Femur (tissue), 1 donor: ENCODE measurements around the gene RAPGEF1.

Source experiments
- DNase-seq: peaks from one replicate; pipeline ENCODE4 v3.0.0-alpha.2; 2017

Gene RAPGEF1

DNA sequence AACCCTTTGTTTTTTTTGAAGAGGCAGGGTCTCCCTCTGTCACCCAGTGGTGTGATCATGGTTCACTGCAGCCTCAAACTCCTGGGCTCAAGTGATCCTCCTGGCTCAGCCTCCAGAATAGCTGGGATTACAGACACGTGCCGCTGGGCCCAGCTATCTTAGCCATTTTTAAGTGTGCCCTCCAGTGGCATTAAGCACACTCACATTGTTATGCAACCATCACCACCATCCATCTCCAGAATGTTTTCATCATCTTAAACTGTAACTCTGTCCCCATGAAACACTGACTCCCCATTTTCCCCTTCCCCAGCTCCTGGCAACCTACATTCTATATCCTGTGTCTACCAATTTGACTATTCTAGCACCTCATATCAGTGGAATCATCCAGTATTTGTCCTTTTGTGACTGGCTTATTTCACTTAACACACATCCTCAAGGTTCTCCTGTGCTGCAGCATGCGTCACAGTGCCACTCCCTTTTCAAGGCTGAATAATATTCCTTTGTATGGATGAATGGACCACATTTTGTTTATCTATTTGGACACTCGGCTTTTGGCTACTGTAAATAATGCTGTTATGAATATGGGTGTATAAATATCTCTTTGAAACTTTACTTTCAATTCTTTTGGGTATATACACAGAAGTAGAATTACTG, 12.5 kb upstream of the RAPGEF1 start:
- DNase-seq: no peak

DNA sequence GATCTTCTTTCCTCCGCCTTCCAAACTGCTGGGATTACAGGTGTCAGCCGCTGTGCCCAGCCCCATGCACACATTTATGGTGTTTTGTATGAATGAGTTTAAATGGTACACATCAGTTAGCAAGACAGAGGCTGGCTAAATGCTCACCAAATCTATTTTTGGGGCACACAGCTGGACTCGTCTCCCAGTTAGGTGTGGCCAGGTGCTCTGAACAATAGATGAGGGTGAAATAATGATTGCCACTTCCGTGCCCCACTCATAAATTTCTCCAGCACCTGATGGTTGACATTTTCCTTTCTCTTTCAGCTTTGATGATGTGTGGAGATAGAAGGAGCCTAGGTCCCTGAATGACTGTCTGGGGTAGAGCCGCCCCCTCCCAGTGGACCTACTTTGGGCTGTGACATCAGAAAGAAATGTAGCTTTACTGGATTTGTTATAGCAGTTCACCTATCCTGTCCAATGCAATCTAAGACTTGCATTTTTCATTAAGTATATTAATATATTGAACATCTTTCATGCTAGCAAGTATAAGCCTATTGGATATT, 8.6 kb upstream of the RAPGEF1 start:
- no peak for DNase-seq

DNA sequence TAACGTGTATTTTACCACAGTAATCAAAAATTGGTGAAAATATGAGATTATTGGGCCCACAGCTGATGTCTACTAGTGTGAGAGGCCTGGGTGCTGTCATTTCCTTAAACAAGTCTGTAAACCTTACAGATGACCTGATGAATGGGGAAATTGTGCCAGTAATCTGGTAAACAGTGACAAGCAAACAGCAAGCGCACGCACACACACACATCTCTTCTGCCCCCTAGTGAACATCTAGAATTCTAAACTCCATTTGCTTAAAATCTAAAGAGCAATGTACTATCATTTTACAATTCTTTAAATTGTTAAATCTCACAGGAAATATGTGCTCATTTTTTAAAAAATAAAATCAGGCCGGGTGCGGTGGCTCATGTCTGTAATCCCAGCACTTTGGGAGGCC, 7.5 kb upstream of the RAPGEF1 start:
- no peak for DNase-seq

DNA sequence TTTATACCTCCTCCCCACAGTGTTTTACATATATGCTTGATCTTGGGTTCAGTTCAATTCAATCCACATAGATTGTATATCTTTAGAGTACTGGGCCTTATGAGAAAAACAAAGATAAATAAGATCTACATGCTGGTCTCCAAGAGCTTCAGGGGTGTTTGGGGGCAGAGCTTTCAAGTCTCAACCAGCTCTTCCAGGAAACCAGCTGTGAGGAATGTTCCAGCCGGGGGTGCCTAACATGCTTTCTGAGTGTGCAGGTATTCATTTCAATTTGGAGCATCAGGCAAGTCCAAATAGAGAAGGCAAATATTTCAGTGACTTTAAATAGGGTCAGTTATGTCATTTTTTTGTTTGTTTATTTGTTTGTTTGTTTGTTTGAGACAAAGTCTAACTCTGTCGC, 5.7 kb upstream of the RAPGEF1 start:
- no peak for DNase-seq

DNA sequence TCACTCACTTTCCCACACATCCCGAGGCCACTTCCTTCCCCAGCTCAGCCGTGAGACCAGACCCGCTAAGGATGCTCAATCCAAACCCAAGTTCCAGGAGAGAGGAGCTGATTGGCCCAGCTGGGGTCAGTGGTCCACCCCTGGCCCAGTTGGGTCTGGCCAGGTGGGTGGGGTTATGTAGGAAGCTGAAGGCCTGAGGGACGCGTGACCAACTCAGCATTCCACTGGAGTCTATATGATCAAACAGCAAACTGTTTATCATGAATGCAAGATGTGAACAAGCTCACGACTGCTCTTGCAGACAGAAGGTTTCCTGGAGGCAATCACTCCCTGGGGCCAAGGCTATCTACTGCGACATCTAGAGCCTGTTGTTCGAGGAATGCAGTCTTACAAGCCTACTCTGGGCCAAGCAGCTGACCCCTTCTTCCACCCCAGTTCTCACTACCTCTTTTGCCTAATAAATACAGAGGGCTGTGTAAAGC, 4.9 kb upstream of the RAPGEF1 start:
- DNase-seq: no peak

DNA sequence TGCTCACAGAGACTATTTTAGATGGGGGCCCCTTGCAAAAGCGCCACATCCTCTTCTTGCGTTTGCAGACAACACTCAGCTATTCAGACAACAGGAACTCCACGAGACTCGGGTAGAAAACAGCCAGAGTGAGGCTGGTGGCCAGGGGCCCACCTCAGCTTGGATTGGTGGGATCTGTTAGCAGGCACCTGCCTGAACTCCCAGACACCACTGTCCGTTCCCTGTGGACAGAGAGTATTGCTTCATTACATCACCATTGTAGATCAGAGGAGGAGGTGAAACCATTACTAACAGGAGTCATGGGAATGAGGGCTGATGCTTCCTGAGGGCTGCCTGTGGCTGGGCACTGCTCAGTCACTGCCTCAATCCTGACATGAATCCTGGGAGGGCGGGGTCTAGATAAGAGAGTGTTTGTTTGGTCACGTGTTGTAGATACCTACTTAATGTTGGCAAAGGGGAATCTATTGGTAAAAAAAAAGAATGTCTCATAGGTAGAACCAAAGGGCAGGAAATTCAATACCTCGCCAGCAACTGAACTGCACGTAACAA, 4.4 kb upstream of the RAPGEF1 start:
- no peak for DNase-seq

DNA sequence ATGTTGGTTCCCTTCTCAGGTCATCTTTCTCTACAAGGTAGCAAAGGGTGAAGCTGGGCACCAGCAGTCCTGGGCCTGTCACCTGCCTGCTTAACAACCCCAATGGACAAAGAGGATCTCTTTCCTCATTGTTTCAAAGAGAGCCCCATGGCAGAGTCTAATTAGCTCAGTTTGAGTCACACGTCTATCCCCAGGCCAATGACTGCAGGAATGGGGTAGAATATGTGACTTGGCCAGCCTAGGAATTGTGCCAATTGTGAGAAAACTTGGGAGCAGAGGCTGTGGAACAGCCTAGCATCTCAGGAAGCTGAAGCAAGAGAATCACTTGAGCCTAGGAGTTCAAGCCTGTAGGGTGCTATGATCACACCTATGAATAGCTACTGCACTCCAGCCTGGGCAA, 3.6 kb upstream of the RAPGEF1 start:
- DNase-seq: no peak

DNA sequence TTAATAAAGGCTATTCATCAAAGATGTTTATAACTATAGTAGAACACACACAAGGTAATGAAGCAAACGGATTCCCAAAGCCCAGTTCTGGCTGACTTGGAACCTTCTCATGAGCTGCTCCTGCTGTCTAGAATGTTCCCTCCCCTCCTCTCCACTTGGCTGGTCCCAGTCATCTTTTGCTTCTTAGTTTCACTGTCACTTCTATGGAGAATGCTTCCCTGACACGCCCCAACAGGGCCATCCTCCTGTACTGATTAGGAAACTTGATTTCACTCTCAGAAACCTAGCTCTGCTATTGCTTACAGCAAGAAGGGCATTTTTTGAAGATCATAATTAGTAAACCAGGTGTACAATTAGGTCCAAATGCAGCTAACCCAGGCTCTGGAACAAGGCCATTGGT, 3.2 kb upstream of the RAPGEF1 start:
- DNase-seq: no peak

DNA sequence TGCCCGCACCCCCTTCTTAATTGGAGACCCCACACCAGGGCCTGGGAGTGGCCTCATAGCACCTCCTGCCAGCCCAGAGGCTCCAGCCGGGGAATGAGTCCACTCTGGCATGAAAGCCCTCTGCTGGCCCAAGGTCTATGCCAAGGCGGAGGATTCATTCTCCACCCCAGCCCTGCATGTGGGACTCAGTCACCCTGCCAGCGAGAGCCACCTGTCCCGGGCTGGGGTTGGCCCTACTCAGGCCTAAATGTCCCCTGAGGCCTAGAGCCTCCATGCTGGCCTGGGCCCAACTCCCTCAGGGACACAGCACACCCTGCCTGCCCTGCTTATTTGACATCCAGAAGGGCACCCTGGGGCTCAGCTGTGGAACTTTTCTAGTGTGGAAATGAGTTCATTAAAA, 1.0 kb upstream of the RAPGEF1 start:
- no peak for DNase-seq

DNA sequence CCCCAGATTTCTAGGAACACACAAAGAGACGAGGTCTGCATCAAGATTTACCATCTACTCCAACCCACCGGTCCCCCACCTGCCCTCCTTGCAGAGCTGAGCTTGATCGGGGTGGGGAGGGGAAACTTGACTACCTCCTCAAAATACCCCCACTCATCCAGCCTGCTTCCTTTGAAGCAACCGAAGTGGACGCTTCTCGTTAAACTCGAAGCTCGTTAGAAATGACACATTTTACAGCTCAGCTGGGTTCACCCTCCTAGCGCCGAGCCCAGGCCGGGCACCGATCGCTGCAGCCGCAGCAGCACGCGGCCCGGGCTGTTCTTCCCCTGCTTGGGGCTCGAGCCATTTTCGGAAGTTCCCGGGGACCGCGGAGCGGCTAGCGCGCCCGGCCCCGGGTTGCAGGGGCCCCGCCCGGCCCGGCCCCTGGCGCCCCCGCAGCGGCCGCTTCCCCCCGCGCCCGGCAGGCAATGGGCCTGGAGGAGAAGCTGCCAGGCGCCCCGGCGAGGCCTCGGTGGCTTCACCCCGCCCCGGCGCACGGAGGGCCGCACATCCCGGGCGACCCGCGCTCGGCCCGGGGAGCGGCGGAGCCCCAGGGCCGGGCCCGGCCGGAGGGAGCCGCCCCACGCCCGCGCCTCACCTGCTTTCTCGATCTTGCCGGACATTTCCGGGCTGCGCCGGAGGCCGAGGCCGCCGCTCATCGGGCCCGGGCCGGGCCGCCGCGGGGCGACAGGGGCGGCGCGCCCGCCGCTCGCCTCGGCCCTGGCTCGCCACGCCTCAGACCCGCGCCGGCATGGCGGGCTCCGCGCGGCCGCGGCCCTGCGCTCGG, 530 bp downstream of the RAPGEF1 start:
- DNase-seq: peak; percentile 50

DNA sequence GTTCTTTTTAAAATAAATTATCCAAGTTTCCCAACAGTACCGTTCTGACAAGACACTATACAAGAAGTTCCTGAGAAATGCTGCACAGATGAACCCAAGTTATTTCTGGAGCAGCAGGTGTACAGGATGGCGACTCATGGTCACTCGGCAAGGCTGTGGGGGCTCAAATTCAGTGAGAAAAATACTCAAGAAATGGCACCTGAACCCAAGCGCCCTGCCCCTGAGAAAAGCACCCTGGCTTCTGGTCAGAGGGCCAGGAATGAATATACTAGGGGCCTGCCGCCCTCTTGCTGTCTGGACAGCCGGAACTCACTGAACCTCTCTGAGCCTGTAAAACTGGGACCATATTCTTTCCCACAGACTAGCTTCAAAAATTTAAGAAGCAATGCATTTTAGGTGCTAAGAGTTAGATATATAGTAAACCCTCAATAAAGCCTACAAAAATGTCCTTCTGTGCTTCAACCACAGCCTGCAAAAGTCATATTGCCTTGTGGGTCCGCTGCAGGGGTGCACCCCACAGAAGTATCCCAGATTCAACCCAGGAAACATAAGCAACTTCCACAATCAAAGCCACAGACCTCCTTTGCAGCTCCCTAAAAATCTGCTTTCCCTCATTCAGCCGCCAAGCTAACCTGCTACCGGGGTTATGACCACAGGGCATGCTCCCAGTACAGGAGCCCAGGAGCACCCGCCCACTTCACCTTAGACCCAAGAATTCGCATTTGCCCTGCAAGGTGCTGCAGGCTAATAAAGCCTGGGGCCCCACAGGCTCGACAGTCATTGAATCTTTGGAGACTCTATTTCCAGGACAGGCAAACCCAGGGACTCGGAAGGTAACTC, 1.4 kb downstream of the RAPGEF1 start:
- no peak for DNase-seq

DNA sequence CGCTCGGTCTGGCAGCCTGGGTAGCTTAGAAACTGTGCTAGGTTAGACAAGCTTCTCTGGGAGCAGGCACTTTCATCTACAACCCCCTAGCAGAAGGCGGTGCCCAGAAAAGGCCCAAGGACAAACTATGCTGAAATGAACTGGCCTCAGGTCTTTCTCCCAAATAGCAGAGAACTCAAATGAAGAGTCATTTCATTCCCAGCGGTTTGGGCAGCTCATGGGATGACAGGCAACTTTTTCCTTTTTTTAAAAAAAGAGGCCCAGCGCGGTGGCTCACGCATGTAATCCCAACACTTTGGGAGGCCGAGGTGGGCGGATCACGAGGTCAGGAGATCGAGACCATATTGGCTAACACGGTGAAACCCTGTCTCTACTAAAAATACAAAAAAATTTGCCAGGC, 2.5 kb downstream of the RAPGEF1 start:
- DNase-seq: no peak

DNA sequence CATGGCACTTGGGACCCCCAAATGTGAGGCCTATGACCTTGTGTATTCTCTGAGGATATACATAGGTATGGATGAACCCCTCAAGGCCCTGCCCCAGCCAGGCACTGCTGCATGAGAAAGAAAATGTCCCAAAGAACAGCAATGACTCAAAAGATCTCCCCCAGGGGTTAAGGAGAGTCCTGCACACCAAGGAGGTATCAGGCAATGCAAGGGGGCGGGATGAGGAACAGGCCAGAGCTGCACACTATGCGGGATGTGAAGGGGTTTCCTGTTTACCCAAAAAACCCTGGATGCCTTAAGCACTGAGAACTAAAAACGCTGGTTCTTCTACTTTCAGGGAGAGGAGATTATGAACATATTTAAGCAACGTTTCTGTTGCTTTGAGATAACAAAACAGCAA, 3.4 kb downstream of the RAPGEF1 start:
- no peak for DNase-seq

DNA sequence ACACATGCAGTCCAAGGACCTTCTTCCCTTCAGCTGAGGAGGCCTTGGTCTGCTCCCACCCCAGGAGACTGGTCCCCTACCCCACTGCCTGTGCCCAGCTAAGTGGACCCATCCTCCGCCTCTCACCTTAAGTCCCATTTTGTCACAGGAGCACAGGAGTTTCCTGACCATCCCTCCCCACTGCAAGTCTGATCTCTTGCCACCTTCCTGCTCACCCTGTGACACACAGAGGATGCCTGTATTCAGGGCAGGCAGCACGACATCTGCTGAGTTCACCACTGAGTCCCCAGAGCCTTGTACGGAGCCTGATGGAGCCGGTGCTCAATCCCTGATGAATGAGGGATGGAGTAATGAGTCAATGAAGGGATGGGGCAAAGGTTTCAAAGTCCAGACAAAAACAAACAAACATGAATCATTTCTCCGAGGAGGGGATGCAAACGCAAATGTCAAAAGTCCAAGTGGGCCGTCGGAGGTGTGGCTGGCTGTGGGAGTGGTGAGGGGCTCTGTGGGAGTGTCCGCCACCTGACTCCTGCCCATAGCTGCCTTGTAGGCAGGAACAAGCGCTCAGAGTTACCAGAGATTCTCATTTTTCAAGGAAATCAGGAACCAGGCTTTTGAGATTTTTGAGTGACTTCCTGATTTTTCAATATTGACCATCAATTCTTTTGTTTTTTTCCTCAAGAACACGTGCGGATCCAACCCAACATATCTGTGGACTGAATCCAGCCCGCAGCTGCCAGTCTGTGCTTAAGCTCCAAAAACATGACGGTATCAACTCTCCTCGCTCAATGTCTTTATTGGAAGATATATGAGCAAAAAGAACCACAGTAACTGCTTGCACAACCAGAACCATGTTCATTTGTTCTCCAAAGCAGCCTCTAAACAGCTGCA, 4.4 kb downstream of the RAPGEF1 start:
- DNase-seq: no peak

DNA sequence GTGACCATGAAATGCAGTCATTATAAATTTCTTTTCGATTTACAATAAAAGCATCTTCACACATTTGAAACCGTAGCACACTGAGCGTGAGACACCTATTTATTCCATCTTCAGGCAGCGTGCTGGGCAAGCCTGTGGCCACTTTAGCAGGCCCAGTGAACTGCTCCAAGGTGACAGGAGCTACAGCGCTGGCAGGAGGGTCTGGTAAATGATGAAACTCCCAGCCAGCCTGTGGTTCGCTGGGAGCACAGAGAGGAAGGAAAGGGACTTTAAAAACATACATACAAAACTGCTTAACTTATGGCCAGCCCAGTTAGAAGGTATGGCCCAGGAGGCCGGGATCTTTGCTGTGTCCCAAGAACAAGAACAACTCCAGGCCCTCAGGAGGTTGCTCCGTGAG, 5.1 kb downstream of the RAPGEF1 start:
- no peak for DNase-seq

DNA sequence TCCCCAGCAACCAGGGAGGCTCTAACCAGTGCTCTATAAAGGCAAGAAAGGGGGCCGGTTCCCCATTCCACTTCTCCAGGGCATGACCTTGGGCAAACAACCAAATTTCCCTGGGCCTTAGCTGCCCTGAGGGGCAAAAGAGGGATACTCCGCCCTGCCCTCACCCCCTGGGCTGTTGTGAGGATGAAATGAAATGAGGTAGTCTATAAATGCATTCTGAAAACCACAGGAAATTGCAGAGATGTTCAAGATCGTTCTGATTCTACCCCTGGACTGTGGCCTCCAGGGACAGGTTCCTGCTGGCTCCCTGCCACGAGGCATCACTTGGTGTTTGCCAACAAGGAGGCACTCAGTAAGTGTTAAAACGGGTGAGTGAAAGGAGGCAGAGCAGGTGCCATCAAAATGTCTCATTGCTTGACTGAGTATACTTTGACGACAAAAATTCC, 5.7 kb downstream of the RAPGEF1 start:
- peak; percentile 53 for DNase-seq

DNA sequence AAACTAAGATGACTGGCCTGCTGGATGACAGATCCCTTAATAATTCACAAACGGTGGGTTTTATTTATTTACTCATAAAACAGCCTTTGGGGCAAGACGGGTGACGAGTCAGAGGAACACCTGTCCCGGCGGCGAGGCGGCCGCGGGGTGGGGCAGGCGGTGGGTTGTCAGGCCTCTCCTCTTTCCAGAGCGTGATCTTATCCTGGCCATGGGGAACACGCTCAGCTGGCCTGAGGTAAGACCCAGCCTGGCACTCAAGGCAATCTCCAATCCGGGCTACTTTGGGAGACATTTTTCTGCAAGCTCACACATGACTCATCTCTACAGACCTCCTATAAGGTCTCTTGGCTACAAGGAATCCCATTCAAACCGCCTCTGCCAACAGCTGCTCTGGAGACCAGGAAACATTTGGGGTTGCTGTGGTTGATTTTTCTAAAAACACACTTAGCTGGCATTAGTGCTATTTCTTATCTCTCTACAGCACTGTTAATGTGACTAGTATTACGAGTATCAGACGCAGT, 6.3 kb downstream of the RAPGEF1 start:
- peak; percentile 53 for DNase-seq

DNA sequence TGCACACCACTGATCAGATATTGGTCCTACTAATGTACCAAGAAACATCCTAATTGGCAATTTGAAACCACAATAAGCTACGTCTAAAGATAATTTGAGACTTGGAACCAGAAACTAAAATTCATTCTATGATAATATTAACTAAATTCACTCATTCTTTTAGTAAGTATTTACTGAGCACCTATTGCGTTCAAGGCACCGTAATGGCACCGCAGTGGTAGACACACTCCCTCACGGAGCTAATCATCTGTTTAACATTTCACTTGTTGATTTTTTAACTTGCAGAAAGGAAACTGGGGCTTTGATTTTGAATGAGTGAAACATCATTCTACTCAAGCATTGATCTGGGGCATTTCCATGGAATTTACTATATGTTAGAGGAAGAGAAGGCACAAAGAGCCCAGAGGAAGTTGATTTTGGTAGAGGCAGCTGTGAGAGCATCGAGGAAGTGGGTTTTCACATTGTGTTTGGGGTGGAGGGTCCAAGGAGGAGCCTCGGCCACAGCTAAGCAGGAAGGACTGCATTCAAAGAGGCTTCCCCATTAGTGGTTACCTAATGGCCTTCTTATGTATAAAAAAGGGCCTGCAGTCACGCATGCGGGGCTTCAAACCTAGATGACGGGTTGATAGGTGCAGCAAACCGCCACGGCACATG, 7.1 kb downstream of the RAPGEF1 start:
- no peak for DNase-seq

DNA sequence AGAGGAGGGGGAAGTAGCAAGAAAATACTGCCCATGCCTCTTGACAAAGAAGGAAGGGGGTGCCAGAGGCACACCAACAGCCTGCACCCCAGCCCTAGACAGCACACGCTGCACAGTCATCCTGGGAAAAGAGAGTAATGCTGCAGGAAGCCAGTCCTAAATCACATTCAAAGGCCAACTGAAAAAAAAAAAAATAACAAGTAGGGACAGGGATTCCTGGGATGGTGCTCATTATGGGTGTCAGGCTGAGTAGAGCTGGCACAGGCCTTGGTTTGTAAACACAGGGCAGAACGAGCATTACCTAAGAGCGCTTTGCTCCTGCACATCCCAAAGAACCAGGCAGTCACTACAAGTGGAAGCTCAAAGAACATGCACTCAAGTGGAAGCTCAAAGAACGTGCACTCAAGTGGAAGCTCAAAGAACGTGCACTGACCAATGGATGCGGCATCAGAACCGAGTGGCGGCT, 7.8 kb downstream of the RAPGEF1 start:
- no peak for DNase-seq

DNA sequence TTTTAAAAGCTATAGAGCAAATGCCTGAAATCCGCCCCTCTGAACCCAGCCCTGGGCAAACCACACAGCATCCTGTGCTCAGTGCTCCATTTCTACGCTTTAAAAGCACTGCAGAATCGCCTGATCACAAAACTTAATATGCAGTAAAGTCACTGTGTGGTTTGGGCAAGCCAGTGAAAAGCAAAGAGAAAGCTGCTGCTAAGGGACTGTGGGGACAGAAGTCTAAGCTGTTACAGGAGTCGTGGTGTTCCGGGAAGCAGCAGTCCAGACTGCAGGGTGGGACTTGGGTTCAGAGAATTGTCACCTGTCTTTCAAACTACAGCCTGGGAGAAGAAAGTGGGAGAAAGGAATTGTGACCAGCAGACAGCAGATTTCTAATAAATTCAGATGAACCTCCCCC, 8.2 kb downstream of the RAPGEF1 start:
- DNase-seq: no peak

DNA sequence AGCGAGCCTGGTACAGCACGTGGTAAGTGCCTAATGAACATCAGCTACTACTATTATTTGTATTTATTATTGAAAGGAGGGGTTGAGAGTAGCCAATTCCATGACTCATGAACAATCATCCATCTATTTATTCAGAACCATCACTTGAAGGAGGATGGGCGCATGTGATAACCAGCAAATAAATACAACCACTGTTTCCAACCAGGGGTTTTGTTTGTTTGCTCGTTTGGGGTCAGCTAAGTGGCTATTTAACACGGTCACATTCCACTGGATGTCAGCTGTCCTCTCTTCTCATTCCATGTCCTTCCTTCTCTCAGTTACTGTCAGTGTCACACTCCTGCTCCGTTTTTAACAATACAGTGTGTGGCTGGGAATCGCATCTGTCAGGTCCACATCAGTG, 8.6 kb downstream of the RAPGEF1 start:
- no peak for DNase-seq
